H1 (cell line): ENCODE measurements around the gene NR5A2. TPM values are rescaled to one million over a fixed set of nuclear protein-coding genes. Genes with fewer than 3 reads are reported as not detected.

Experiments used
- CTCF ChIA-PET: fragments of 300-600 bp; sonication (Branson Sonifier 250); formaldehyde crosslinking; loops from one replicate; lab custom pipeline; 2021; ENCODE audit not compliant: partially characterized antibody; lab: Charles Lee
- POLR2A ChIA-PET: fragments of 300-600 bp; sonication (Branson Sonifier 250); formaldehyde crosslinking; loops from one replicate; lab custom pipeline; 2021; ENCODE audit warnings: inconsistent platforms; ENCODE audit not compliant: partially characterized antibody; lab: Charles Lee
- DNase-seq, 2 experiments: peaks; one replicate each; pipeline versions ENCODE4 v3.0.0 to v3.0.0-alpha.2; 2010 to 2022; ENCODE audit warnings: low spot score in 2 of 2, low read depth in 1 of 2, mixed read lengths in 1 of 2
- FAIRE-seq: peaks from 2 replicates; lab custom pipeline; 2011; peaks lifted over from hg19 to GRCh38; lab: Jason Lieb, UNC
- H2AFZ ChIP-seq: 2 replicates; pipeline ENCODE4 v1.8.1; 2012; ENCODE audit warnings: low read length, inconsistent platforms
- H2AK5ac ChIP-seq: 2 replicates; pipeline ENCODE4 v1.6.1; 2013; ENCODE audit warnings: low read depth, low read length
- H2BK120ac ChIP-seq: replicated peaks from 2 replicates; pipeline ENCODE3; 2013; ENCODE audit warnings: low read depth, low read length, inconsistent platforms
- H2BK12ac ChIP-seq: 2 replicates; pipeline ENCODE4 v1.6.1; 2013; ENCODE audit warnings: low read depth, low read length
- H2BK15ac ChIP-seq: 2 replicates; pipeline ENCODE4 v1.6.1; 2013; ENCODE audit warnings: low read length
- H2BK20ac ChIP-seq: 2 replicates; pipeline ENCODE4 v1.6.1; 2013; ENCODE audit warnings: low read length
- H2BK5ac ChIP-seq: 2 replicates; pipeline ENCODE4 v1.6.1; 2013; ENCODE audit warnings: low read depth, low read length
- H3K14ac ChIP-seq: 2 replicates; pipeline ENCODE4 v1.6.1; 2013; ENCODE audit warnings: inconsistent platforms; ENCODE audit not compliant: insufficient read length
- H3K18ac ChIP-seq: 2 replicates; pipeline ENCODE4 v1.6.1; 2013; ENCODE audit warnings: low read length; ENCODE audit errors: extremely low read depth
- H3K23ac ChIP-seq: 2 replicates; pipeline ENCODE4 v1.6.1; 2013; ENCODE audit warnings: inconsistent platforms; ENCODE audit not compliant: insufficient read length
- H3K23me2 ChIP-seq: 2 replicates; pipeline ENCODE4 v1.6.1; 2013; ENCODE audit warnings: low read depth, low read length
- H3K27ac ChIP-seq: 2 replicates; pipeline ENCODE4 v1.6.1; 2011; ENCODE audit warnings: low read depth, low read length, inconsistent platforms
- H3K27me3 ChIP-seq, 4 experiments: replicated peaks in 1 of 4; 1 replicate in 1 of 4; 2 replicates in 3 of 4; pipeline versions ENCODE4 v1.6.1 to v1.8.1; 2011 to 2013; ENCODE audit warnings: low read length in 3 of 4, mild to moderate bottlenecking in 3 of 4, inconsistent platforms in 2 of 4, mixed read lengths in 2 of 4, moderate library complexity in 1 of 4; ENCODE audit not compliant: control insufficient read depth in 3 of 4, insufficient read depth in 3 of 4; ENCODE audit errors: extremely low read depth in 1 of 4
- H3K36me3 ChIP-seq, 4 experiments: 2 replicates each; pipeline versions ENCODE4 v1.6.1 to v1.8.1; 2011 to 2013; ENCODE audit warnings: mild to moderate bottlenecking in 4 of 4, low read length in 3 of 4, moderate library complexity in 2 of 4, control low read depth in 1 of 4, inconsistent platforms in 1 of 4; ENCODE audit not compliant: insufficient read depth in 4 of 4, control insufficient read depth in 2 of 4
- H3K4ac ChIP-seq: replicated peaks from 2 replicates; pipeline ENCODE3; 2013; ENCODE audit warnings: low read length, low read depth, mixed read lengths, inconsistent platforms; ENCODE audit not compliant: insufficient read length
- H3K4me1 ChIP-seq, 4 experiments: replicated peaks in 1 of 4; 1 replicate in 1 of 4; 2 replicates in 3 of 4; pipeline versions ENCODE4 v1.6.1 to v1.8.1; 2011 to 2013; ENCODE audit warnings: low read length in 3 of 4, inconsistent platforms in 2 of 4, mixed read lengths in 1 of 4; ENCODE audit not compliant: insufficient read depth in 4 of 4, control insufficient read depth in 3 of 4
- H3K4me2 ChIP-seq, 2 experiments: 2 replicates each; pipeline versions ENCODE4 v1.6.1 to v1.8.1; 2011 to 2013; ENCODE audit warnings: low read depth in 2 of 2, low read length in 2 of 2, control low read depth in 1 of 2, inconsistent platforms in 1 of 2, mild to moderate bottlenecking in 1 of 2; ENCODE audit not compliant: insufficient read depth in 1 of 2
- H3K4me3 ChIP-seq, 4 experiments: fragments of 200-600, 300-600 bp in 1 of 4; sonication (generic), shearing (Covaris generic), sonication (Bioruptor Twin) in 1 of 4; 2 replicates each; pipeline versions ENCODE4 v1.5.1 to v1.8.1; 2011 to 2016; ENCODE audit warnings: low read length in 4 of 4, low read depth in 3 of 4, control low read depth in 2 of 4, inconsistent platforms in 2 of 4, mild to moderate bottlenecking in 2 of 4, mixed read lengths in 1 of 4, moderate library complexity in 1 of 4; ENCODE audit not compliant: insufficient read depth in 2 of 4; ENCODE audit errors: extremely low read depth in 1 of 4
- H3K56ac ChIP-seq: replicated peaks from 2 replicates; pipeline ENCODE3; 2013; ENCODE audit warnings: low read depth, mild to moderate bottlenecking, mixed read lengths, low read length, inconsistent platforms; ENCODE audit not compliant: insufficient read length
- H3K79me1 ChIP-seq: 2 replicates; pipeline ENCODE4 v1.6.1; 2013; ENCODE audit warnings: low read depth, low read length, control low read depth
- H3K79me2 ChIP-seq, 2 experiments: 2 replicates each; pipeline versions ENCODE4 v1.6.1 to v1.8.1; 2012 to 2013; ENCODE audit warnings: low read length in 2 of 2, mild to moderate bottlenecking in 2 of 2, inconsistent platforms in 1 of 2; ENCODE audit not compliant: insufficient read depth in 2 of 2, control insufficient read depth in 1 of 2
- H3K9ac ChIP-seq, 4 experiments: replicated peaks in 1 of 4; 1 replicate in 1 of 4; 2 replicates in 3 of 4; pipeline versions ENCODE4 v1.6.1 to v1.8.1; 2011 to 2013; ENCODE audit warnings: low read depth in 3 of 4, low read length in 3 of 4, control low read depth in 2 of 4, mild to moderate bottlenecking in 2 of 4, moderate library complexity in 2 of 4, inconsistent platforms in 1 of 4; ENCODE audit errors: extremely low read depth in 1 of 4
- H3K9me3 ChIP-seq, 2 experiments: 2 replicates each; pipeline versions ENCODE4 v1.6.1 to v1.8.1; 2012 to 2013; ENCODE audit warnings: mild to moderate bottlenecking in 2 of 2, moderate library complexity in 2 of 2, control low read depth in 1 of 2, inconsistent platforms in 1 of 2, low read depth in 1 of 2, low read length in 1 of 2, mixed read lengths in 1 of 2; ENCODE audit not compliant: insufficient read depth in 2 of 2
- H4K20me1 ChIP-seq, 2 experiments: replicated peaks in 1 of 2; 2 replicates each; pipeline versions ENCODE3 to v1.8.1; 2011 to 2013; ENCODE audit warnings: inconsistent platforms in 2 of 2, low read length in 2 of 2, mild to moderate bottlenecking in 1 of 2; ENCODE audit not compliant: insufficient read depth in 2 of 2, control insufficient read depth in 1 of 2
- H4K5ac ChIP-seq: 2 replicates; pipeline ENCODE4 v1.6.1; 2013; ENCODE audit warnings: low read length, low read depth, mixed read lengths, inconsistent platforms; ENCODE audit not compliant: insufficient read length
- H4K8ac ChIP-seq: 2 replicates; pipeline ENCODE4 v1.8.0; 2013; ENCODE audit warnings: mild to moderate bottlenecking, moderate library complexity, low read length, inconsistent platforms; ENCODE audit not compliant: insufficient read depth; ENCODE audit errors: extremely low read depth
- H4K91ac ChIP-seq: replicated peaks from 2 replicates; pipeline ENCODE3; 2013; ENCODE audit warnings: low read length, mixed read lengths, inconsistent platforms; ENCODE audit not compliant: insufficient read length
- ASH2L ChIP-seq: fragments of 200-600, 300-600 bp; sonication (generic); IDR thresholded peaks from one replicate; pipeline ENCODE4 v1.7.1; 2017; ENCODE audit warnings: low read length
- BACH1 ChIP-seq: IDR thresholded peaks from 2 replicates; pipeline ENCODE4 v1.6.1; 2012; ENCODE audit warnings: low read length, improper control_type of control experiment
- BCL11A ChIP-seq, 2 experiments: IDR thresholded peaks; one replicate each; pipeline ENCODE4 v1.6.1; 2011; ENCODE audit warnings: low read depth in 2 of 2, low read length in 2 of 2, mild to moderate bottlenecking in 2 of 2
- CEBPB ChIP-seq: IDR thresholded peaks from 2 replicates; pipeline ENCODE4 v1.6.1; 2012; ENCODE audit warnings: low read depth, low read length
- CHD1 ChIP-seq: IDR thresholded peaks from 2 replicates; pipeline ENCODE4 v1.6.1; 2012; ENCODE audit warnings: low read depth, low read length, improper control_type of control experiment
- EP300 ChIP-seq, 2 experiments: IDR thresholded peaks; 1 replicate in 1 of 2; 2 replicates in 1 of 2; pipeline ENCODE4 v1.6.1; 2011 to 2012; ENCODE audit warnings: low read depth in 2 of 2, low read length in 2 of 2, mild to moderate bottlenecking in 2 of 2, borderline replicate concordance in 1 of 2, inconsistent platforms in 1 of 2, moderate library complexity in 1 of 2
- NRF1 ChIP-seq: IDR thresholded peaks from 2 replicates; pipeline ENCODE4 v1.6.1; 2011; ENCODE audit warnings: mild to moderate bottlenecking, low read depth, low read length, improper control_type of control experiment
- POLR2A ChIP-seq, 2 experiments: IDR thresholded peaks; 1 replicate in 1 of 2; 2 replicates in 1 of 2; pipeline ENCODE4 v1.6.1; 2011; ENCODE audit warnings: low read depth in 2 of 2, low read length in 2 of 2, mild to moderate bottlenecking in 2 of 2; ENCODE audit errors: control extremely low read depth in 1 of 2
- RBBP5 ChIP-seq: IDR thresholded peaks from 2 replicates; pipeline ENCODE4 v1.7.1; 2012; ENCODE audit warnings: low read depth, mild to moderate bottlenecking, inconsistent platforms, low read length, moderate library complexity, borderline replicate concordance
- RFX5 ChIP-seq: IDR thresholded peaks from 2 replicates; pipeline ENCODE4 v1.6.1; 2011; ENCODE audit warnings: low read depth, low read length, improper control_type of control experiment, borderline replicate concordance
- SP1 ChIP-seq: IDR thresholded peaks from 2 replicates; pipeline ENCODE4 v1.6.1; 2011; ENCODE audit warnings: low read depth, low read length
- TAF7 ChIP-seq: optimal IDR thresholded peaks from 2 replicates; pipeline ENCODE3; 2011; ENCODE audit warnings: low read depth, mild to moderate bottlenecking, inconsistent platforms, low read length, moderate library complexity, borderline replicate concordance
- YY1 ChIP-seq: IDR thresholded peaks from 2 replicates; pipeline ENCODE4 v1.6.1; 2011; ENCODE audit warnings: low read depth, mild to moderate bottlenecking, low read length
- WGBS, 2 experiments: shearing (Covaris generic) in 1 of 2; methylation state at CpG; one replicate each; pipeline versions ENCODE4 v1.1.6 to v1.1.7; 2013 to 2015; ENCODE audit warnings: low lambda C conversion rate in 2 of 2, mixed read lengths in 2 of 2, inconsistent platforms in 1 of 2, low coverage in 1 of 2, missing lambda C conversion rate in 1 of 2; ENCODE audit not compliant: insufficient replicate concordance in 2 of 2, insufficient coverage in 1 of 2, insufficient read length in 1 of 2; ENCODE audit errors: extremely low coverage in 1 of 2, missing lambda C conversion rate in 1 of 2; 5-methylcytosine and 5-hydroxymethylcytosine counted together
- polyA plus RNA-seq, 7 experiments: library from polyadenylated mRNA; depleted of rRNA in 3 of 7; stranded (reverse) in 5 of 7; unstranded in 2 of 7; fragments of >200 nt in 5 of 7; fragments of 200-250 nt in 2 of 7; gene quantifications; 1 replicate in 5 of 7; 2 replicates in 1 of 7; 4 replicates in 1 of 7; pipeline versions ENCODE4 v1.2.1 to v1.2.3, GENCODE V29; 2011 to 2013; ENCODE audit warnings: missing spikeins in 2 of 7, mixed read lengths in 2 of 7
- total RNA-seq: library from RNA; stranded (reverse); fragmentation: NEBNext Ultra II Directional; extraction: Animal tissue kit (Norgen Biotek cat#: 25700); gene quantifications from 2 replicates; pipeline ENCODE4 v1.2.1, GENCODE V29; 2021
- TF ChIP-seq, protein P1 (sequence below): IDR thresholded peaks from 2 replicates; pipeline ENCODE4 v1.6.1; 2012; ENCODE audit warnings: inconsistent platforms
- TF ChIP-seq, protein P2 (sequence below): IDR thresholded peaks from 2 replicates; pipeline ENCODE4 v1.6.1; 2011; ENCODE audit warnings: low read depth, mild to moderate bottlenecking, low read length; ENCODE audit not compliant: insufficient read depth

NR5A2 gene
- total and polyA plus RNA-seq, 2 of the 8 experiments (the other 6 are each of a cell fraction or from before 2014, with no cell fraction given), result 1.7 to 11.6 TPM

DNA sequence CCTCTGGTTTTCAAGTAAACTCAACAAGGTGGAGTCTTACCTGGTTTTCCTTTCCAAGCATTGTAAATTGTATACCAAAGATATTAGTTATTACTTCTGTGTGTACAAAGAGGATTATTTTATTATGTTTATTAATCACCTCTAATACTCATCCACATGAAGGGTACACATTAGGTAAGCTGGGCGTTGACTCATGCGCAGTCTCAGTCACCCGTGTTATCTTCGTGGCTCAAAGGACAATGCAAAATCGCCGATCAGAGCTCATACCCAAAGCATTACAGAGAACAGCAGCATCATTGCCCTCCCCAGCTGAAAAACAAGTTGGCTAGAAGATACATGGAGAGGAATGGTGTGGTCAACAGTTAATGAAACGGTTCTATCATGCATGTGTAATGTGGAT lies 148.7 kb downstream of the NR5A2 start:
- no peaks in the 10 kb centered on the region for H3K36me3 ChIP-seq
- no peak overlapping the region for H2BK5ac ChIP-seq
- no peaks in the 10 kb centered on the region for H3K23me2 ChIP-seq
- no peak overlapping the region for H2BK20ac ChIP-seq
- H3K79me2 ChIP-seq, result no peaks in the 10 kb centered on the region
- no peaks in the 10 kb centered on the region for H4K20me1 ChIP-seq
- FAIRE-seq, result no peak
- peaks cover 0 to 4% (median 0%) of the 10 kb centered on the region in 4 experiments; a peak in 3 of 7 replicates for H3K4me1 ChIP-seq
- DNase-seq, result no peak
- H3K4ac ChIP-seq, result no peak overlapping the region
- H3K27me3 ChIP-seq, result no peaks in the 10 kb centered on the region
- H4K91ac ChIP-seq, result no peak overlapping the region
- H3K79me1 ChIP-seq, result no peaks in the 10 kb centered on the region
- no peak overlapping the region for H3K18ac ChIP-seq
- no peak overlapping the region for H3K23ac ChIP-seq
- WGBS, 2 experiments, result 88% methylated on average over 7 of the region's 7 CpGs; no CpG with 5 or more reads in 1 of the 2 experiments
- no peak overlapping the region for H2BK12ac ChIP-seq
- no peak overlapping the region for H3K14ac ChIP-seq
- H4K5ac ChIP-seq, result no peak overlapping the region
- H2BK120ac ChIP-seq, result no peak overlapping the region
- no peaks in the 10 kb centered on the region for H3K9me3 ChIP-seq
- H3K27ac ChIP-seq, result no peak overlapping the region
- no peak overlapping the region for H2BK15ac ChIP-seq
- H2AK5ac ChIP-seq, result no peak overlapping the region
- no peak overlapping the region for H3K4me3 ChIP-seq
- CTCF ChIA-PET, result interaction anchor here (0.9 kb wide), 1 partner anchor 589 kb away, joined by 4 read pairs; no protein-coding TSS in a partner anchor
- H4K8ac ChIP-seq, result no peak overlapping the region
- no peak overlapping the region for H3K9ac ChIP-seq
- POLR2A ChIA-PET, result no interaction called here
- H3K4me2 ChIP-seq, result no peak overlapping the region
- H3K56ac ChIP-seq, result no peak overlapping the region
- H2AFZ ChIP-seq, result no peak overlapping the region
- no peak for TF ChIP-seq CEBPB
- TF ChIP-seq, protein P1, sequence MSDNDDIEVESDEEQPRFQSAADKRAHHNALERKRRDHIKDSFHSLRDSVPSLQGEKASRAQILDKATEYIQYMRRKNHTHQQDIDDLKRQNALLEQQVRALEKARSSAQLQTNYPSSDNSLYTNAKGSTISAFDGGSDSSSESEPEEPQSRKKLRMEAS, result no peak
- no peak for TF ChIP-seq POLR2A (IDR thresholded peaks at IDR 0.05; ENCODE audit: control extremely low read depth in 1 of 2, low read depth in 2 of 2, low read length in 2 of 2)
- TF ChIP-seq EP300 (IDR thresholded peaks at IDR 0.05; ENCODE audit: borderline replicate concordance in 1 of 2, low read depth in 2 of 2, low read length in 2 of 2), result no peak
- no peak for TF ChIP-seq SP1
- TF ChIP-seq NRF1, result no peak
- TF ChIP-seq TAF7, result no peak
- no peak for TF ChIP-seq BCL11A (IDR thresholded peaks at IDR 0.05; ENCODE audit: low read depth in 2 of 2, low read length in 2 of 2)
- no peak for TF ChIP-seq YY1
- no peak for TF ChIP-seq ASH2L
- TF ChIP-seq BACH1, result no peak
- no peak for TF ChIP-seq RBBP5
- TF ChIP-seq, protein P2, sequence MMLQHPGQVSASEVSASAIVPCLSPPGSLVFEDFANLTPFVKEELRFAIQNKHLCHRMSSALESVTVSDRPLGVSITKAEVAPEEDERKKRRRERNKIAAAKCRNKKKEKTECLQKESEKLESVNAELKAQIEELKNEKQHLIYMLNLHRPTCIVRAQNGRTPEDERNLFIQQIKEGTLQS, result no peak
- no peak for TF ChIP-seq RFX5
- no peak for TF ChIP-seq CHD1
